HepG2 (cell line): Measurements from ENCODE around the gene CLEC16A. TPM values are rescaled to one million over a fixed set of nuclear protein-coding genes. Genes with fewer than 3 reads are reported as not detected.

ENCODE experiments used
- ARID2 ChIP-seq: sonication (generic); formaldehyde crosslinking; IDR thresholded peaks from 2 replicates; pipeline ENCODE4 v1.8.1; 2022; ENCODE audit warnings: mild to moderate bottlenecking, missing genetic modification reagents, borderline replicate concordance
- HNRNPLL ChIP-seq: fragments of 200-400 bp; formaldehyde crosslinking; IDR thresholded peaks from 2 replicates; pipeline ENCODE4 v1.6.1; 2017; ENCODE audit warnings: mild to moderate bottlenecking, low read depth, low read length; ENCODE audit not compliant: poor library complexity, severe bottlenecking
- HNRNPUL1 ChIP-seq: fragments of 200-400 bp; formaldehyde crosslinking; IDR thresholded peaks from 2 replicates; pipeline ENCODE4 v1.6.1; 2017; ENCODE audit warnings: low read depth, mild to moderate bottlenecking, low read length, moderate library complexity
- KLF15 ChIP-seq: sonication (generic); formaldehyde crosslinking; IDR thresholded peaks from 2 replicates; pipeline ENCODE4 v1.8.1; 2023; ENCODE audit warnings: borderline replicate concordance, mild to moderate bottlenecking, inconsistent platforms, missing genetic modification reagents, mixed read lengths
- MBNL3 ChIP-seq: fragments of 250-450 bp; sonication (Bioruptor Pico); conservative IDR thresholded peaks from 2 replicates; pipeline ENCODE4 v1.8.0; 2022; ENCODE audit warnings: mild to moderate bottlenecking, inconsistent platforms
- MED13 ChIP-seq: sonication (generic); formaldehyde crosslinking; IDR thresholded peaks from 2 replicates; pipeline ENCODE4 v1.5.0; 2020; ENCODE audit warnings: missing genetic modification reagents
- MEF2D ChIP-seq: sonication (generic); formaldehyde crosslinking; IDR thresholded peaks from 2 replicates; pipeline ENCODE4 v1.5.1; 2020; ENCODE audit warnings: mild to moderate bottlenecking, missing genetic modification reagents
- MEIS1 ChIP-seq: sonication (generic); formaldehyde crosslinking; IDR thresholded peaks from 2 replicates; pipeline ENCODE4 v1.9.0; 2021; ENCODE audit warnings: mild to moderate bottlenecking, missing genetic modification reagents, moderate library complexity, borderline replicate concordance
- MIER3 ChIP-seq: IDR thresholded peaks from 2 replicates; pipeline ENCODE4 v1.6.1; 2016; ENCODE audit warnings: missing compliant biosample characterization, borderline replicate concordance
- MLLT10 ChIP-seq: sonication (generic); formaldehyde crosslinking; IDR thresholded peaks from 2 replicates; pipeline ENCODE4 v1.4.0; 2020; ENCODE audit warnings: missing genetic modification reagents
- PITX1 ChIP-seq: sonication (generic); formaldehyde crosslinking; IDR thresholded peaks from 2 replicates; pipeline ENCODE4 v1.5.1; 2020; ENCODE audit warnings: mild to moderate bottlenecking, missing genetic modification reagents
- PLRG1 ChIP-seq: fragments of 450-650 bp; conservative IDR thresholded peaks from 2 replicates; pipeline ENCODE4 v1.6.1; 2016
- RXRB ChIP-seq: IDR thresholded peaks from 2 replicates; pipeline ENCODE4 v1.6.1; 2016; ENCODE audit warnings: borderline replicate concordance, missing genetic modification reagents, missing compliant biosample characterization
- SIX1 ChIP-seq: sonication (generic); formaldehyde crosslinking; IDR thresholded peaks from 2 replicates; pipeline ENCODE4 v1.4.0; 2020; ENCODE audit warnings: missing genetic modification reagents, borderline replicate concordance
- ZMYM3 ChIP-seq: sonication (generic); formaldehyde crosslinking; IDR thresholded peaks from 2 replicates; pipeline ENCODE4 v1.5.1; 2020; ENCODE audit warnings: mild to moderate bottlenecking, missing genetic modification reagents
- ZNF263 ChIP-seq: sonication (generic); formaldehyde crosslinking; IDR thresholded peaks from 2 replicates; pipeline ENCODE4 v1.4.0; 2020; ENCODE audit warnings: missing genetic modification reagents
- ZNF292 ChIP-seq: sonication (generic); formaldehyde crosslinking; IDR thresholded peaks from 2 replicates; pipeline ENCODE4 v1.8.1; 2022; ENCODE audit warnings: mild to moderate bottlenecking, low read depth, missing genetic modification reagents, borderline replicate concordance
- polyA plus RNA-seq, 8 experiments: library from polyadenylated mRNA; depleted of rRNA in 3 of 8; stranded (reverse) in 7 of 8; unstranded in 1 of 8; fragments of >200 nt; fragmentation: Illumina TruSeq in 4 of 8; extraction: Trizol in 4 of 8; gene quantifications; 2 replicates each; pipeline versions ENCODE4 v1.2.1 to v1.2.3, GENCODE V29; 2011 to 2016; ENCODE audit warnings: low read depth in 4 of 8, missing spikeins in 1 of 8, mixed read lengths in 1 of 8; ENCODE audit not compliant: insufficient read depth in 1 of 8
- total RNA-seq, 5 experiments: library from RNA; depleted of rRNA; stranded (reverse); fragments of >200 nt; fragmentation: Illumina TruSeq; extraction: Trizol; gene quantifications; 2 replicates each; pipeline ENCODE4 v1.2.3, GENCODE V29; 2016; ENCODE audit warnings: low read depth in 1 of 5
- TF ChIP-seq, protein P1 (sequence below): sonication (generic); formaldehyde crosslinking; IDR thresholded peaks from 2 replicates; pipeline ENCODE4 v1.5.0; 2020; ENCODE audit warnings: missing genetic modification reagents
- TF ChIP-seq, protein P2 (sequence below): sonication (generic); formaldehyde crosslinking; IDR thresholded peaks from 2 replicates; pipeline ENCODE4 v1.9.0; 2021; ENCODE audit warnings: missing genetic modification reagents, borderline replicate concordance
- TF ChIP-seq, protein P3 (sequence below): sonication (generic); formaldehyde crosslinking; IDR thresholded peaks from 2 replicates; pipeline ENCODE4 v1.4.0; 2020; ENCODE audit warnings: low read depth, mild to moderate bottlenecking, missing genetic modification reagents
- TF ChIP-seq, protein P4 (sequence below): sonication (generic); formaldehyde crosslinking; IDR thresholded peaks from 2 replicates; pipeline ENCODE4 v1.5.0; 2020; ENCODE audit warnings: mild to moderate bottlenecking, missing genetic modification reagents
- TF ChIP-seq, protein P5 (sequence below): sonication (generic); formaldehyde crosslinking; IDR thresholded peaks from 2 replicates; pipeline ENCODE4 v1.4.0; 2020; ENCODE audit warnings: mild to moderate bottlenecking, missing genetic modification reagents

Gene CLEC16A
- total and polyA plus RNA-seq, 2 of the 13 experiments (the other 11 are each of a cell fraction or from before 2014, with no cell fraction given), result 8.5 to 10.3 TPM

DNA sequence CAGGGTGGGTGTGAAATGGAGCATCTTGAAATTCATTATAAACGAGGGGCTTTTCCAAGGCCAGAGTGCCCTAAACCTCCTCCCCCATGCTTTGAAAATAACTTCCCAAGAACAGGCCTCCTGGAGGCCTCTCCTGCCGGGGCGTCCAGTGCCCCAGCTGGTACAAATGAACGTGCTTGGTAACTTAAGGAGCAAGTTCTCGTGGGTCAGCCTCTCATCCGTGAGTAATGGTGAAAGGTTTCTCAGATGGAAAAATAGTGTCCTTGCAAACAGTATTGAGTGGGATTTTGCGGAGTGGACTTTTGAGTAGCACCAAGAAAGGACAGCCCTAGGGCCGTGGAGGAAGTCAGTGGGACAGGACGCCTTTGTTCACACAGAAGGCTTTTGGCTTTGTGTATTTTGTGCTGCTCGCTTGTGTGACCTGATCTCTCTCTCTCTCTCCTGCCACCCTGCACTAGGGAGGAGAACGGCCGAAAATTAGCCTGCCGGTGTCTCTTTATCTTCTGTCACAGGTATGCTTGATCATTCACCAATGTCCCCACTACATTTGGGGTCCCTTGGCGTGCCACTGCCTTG, 34.6 kb downstream of the CLEC16A start (continued):
- TF ChIP-seq, protein P1, sequence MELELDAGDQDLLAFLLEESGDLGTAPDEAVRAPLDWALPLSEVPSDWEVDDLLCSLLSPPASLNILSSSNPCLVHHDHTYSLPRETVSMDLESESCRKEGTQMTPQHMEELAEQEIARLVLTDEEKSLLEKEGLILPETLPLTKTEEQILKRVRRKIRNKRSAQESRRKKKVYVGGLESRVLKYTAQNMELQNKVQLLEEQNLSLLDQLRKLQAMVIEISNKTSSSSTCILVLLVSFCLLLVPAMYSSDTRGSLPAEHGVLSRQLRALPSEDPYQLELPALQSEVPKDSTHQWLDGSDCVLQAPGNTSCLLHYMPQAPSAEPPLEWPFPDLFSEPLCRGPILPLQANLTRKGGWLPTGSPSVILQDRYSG (CRISPR knock-in tag), result no peak
- no peak for TF ChIP-seq MEIS1 (CRISPR knock-in tag)
- TF ChIP-seq MBNL3, result no peak
- no peak for TF ChIP-seq MEF2D (CRISPR knock-in tag)
- TF ChIP-seq ZNF292, result peak; percentile 38; the same call in 1 of the 2 replicates
- TF ChIP-seq, protein P2, sequence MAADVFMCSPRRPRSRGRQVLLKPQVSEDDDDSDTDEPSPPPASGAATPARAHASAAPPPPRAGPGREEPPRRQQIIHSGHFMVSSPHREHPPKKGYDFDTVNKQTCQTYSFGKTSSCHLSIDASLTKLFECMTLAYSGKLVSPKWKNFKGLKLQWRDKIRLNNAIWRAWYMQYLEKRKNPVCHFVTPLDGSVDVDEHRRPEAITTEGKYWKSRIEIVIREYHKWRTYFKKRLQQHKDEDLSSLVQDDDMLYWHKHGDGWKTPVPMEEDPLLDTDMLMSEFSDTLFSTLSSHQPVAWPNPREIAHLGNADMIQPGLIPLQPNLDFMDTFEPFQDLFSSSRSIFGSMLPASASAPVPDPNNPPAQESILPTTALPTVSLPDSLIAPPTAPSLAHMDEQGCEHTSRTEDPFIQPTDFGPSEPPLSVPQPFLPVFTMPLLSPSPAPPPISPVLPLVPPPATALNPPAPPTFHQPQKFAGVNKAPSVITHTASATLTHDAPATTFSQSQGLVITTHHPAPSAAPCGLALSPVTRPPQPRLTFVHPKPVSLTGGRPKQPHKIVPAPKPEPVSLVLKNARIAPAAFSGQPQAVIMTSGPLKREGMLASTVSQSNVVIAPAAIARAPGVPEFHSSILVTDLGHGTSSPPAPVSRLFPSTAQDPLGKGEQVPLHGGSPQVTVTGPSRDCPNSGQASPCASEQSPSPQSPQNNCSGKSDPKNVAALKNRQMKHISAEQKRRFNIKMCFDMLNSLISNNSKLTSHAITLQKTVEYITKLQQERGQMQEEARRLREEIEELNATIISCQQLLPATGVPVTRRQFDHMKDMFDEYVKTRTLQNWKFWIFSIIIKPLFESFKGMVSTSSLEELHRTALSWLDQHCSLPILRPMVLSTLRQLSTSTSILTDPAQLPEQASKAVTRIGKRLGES, result no peak
- no peak for TF ChIP-seq MED13 (CRISPR knock-in tag)
- no peak for TF ChIP-seq PLRG1
- TF ChIP-seq ARID2, result no peak
- no peak for TF ChIP-seq MIER3
- peak; percentile 20; the same call in 1 of the 2 replicates for TF ChIP-seq RXRB (CRISPR knock-in tag)
- no peak for TF ChIP-seq HNRNPLL
- 0 out of 2 replicates have a peak, but pooled peaks have one; percentile 33 for TF ChIP-seq SIX1 (CRISPR knock-in tag)
- TF ChIP-seq, protein P3, sequence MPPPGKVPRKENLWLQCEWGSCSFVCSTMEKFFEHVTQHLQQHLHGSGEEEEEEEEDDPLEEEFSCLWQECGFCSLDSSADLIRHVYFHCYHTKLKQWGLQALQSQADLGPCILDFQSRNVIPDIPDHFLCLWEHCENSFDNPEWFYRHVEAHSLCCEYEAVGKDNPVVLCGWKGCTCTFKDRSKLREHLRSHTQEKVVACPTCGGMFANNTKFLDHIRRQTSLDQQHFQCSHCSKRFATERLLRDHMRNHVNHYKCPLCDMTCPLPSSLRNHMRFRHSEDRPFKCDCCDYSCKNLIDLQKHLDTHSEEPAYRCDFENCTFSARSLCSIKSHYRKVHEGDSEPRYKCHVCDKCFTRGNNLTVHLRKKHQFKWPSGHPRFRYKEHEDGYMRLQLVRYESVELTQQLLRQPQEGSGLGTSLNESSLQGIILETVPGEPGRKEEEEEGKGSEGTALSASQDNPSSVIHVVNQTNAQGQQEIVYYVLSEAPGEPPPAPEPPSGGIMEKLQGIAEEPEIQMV, result 0 out of 2 replicates have a peak, but pooled peaks have one; percentile 26
- TF ChIP-seq, protein P4, sequence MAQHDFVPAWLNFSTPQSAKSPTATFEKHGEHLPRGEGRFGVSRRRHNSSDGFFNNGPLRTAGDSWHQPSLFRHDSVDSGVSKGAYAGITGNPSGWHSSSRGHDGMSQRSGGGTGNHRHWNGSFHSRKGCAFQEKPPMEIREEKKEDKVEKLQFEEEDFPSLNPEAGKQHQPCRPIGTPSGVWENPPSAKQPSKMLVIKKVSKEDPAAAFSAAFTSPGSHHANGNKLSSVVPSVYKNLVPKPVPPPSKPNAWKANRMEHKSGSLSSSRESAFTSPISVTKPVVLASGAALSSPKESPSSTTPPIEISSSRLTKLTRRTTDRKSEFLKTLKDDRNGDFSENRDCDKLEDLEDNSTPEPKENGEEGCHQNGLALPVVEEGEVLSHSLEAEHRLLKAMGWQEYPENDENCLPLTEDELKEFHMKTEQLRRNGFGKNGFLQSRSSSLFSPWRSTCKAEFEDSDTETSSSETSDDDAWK, result no peak
- no peak for TF ChIP-seq MLLT10 (CRISPR knock-in tag)
- no peak for TF ChIP-seq HNRNPUL1
- TF ChIP-seq ZMYM3 (CRISPR knock-in tag), result no peak
- peak; percentile 34; the same call in 1 of the 2 replicates for TF ChIP-seq PITX1 (CRISPR knock-in tag)
- TF ChIP-seq, protein P5, sequence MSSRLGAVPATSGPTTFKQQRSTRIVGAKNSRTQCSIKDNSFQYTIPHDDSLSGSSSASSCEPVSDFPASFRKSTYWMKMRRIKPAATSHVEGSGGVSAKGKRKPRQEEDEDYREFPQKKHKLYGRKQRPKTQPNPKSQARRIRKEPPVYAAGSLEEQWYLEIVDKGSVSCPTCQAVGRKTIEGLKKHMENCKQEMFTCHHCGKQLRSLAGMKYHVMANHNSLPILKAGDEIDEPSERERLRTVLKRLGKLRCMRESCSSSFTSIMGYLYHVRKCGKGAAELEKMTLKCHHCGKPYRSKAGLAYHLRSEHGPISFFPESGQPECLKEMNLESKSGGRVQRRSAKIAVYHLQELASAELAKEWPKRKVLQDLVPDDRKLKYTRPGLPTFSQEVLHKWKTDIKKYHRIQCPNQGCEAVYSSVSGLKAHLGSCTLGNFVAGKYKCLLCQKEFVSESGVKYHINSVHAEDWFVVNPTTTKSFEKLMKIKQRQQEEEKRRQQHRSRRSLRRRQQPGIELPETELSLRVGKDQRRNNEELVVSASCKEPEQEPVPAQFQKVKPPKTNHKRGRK (CRISPR knock-in tag), result no peak
- no peak for TF ChIP-seq KLF15 (CRISPR knock-in tag)
- no peak for TF ChIP-seq ZNF263 (CRISPR knock-in tag)
